Endothelial cell (in vitro differentiated cells): ENCODE data around the gene AK9. TPM values are rescaled to one million over a fixed set of nuclear protein-coding genes. Genes with fewer than 3 reads are reported as not detected.
"Not testable (repeated sequence)": the region's sequence is repeated elsewhere in the genome, so short reads cannot be mapped to it uniquely, and the experiment has no call there.

Experiments used
- DNase-seq: peaks from one replicate; pipeline ENCODE4 v3.0.0; 2021; ENCODE audit warnings: low spot score
- H3K27ac Mint-ChIP-seq: one replicate; pipeline ENCODE4 v1.8.0; 2021; ENCODE audit warnings: mixed read lengths, inconsistent platforms; ENCODE audit not compliant: unreplicated experiment
- H3K27me3 Mint-ChIP-seq: one replicate; pipeline ENCODE4 v1.8.0; 2021; ENCODE audit warnings: mild to moderate bottlenecking, moderate library complexity, mixed read lengths, inconsistent platforms; ENCODE audit not compliant: unreplicated experiment
- H3K36me3 Mint-ChIP-seq: one replicate; pipeline ENCODE4 v1.8.0; 2021; ENCODE audit warnings: mild to moderate bottlenecking, low read depth, mixed read lengths, inconsistent platforms; ENCODE audit not compliant: unreplicated experiment
- H3K4me1 Mint-ChIP-seq: one replicate; pipeline ENCODE4 v1.8.0; 2021; ENCODE audit warnings: mild to moderate bottlenecking, mixed read lengths, inconsistent platforms; ENCODE audit not compliant: unreplicated experiment
- H3K4me3 Mint-ChIP-seq: one replicate; pipeline ENCODE4 v1.8.0; 2021; ENCODE audit warnings: mild to moderate bottlenecking, mixed read lengths, inconsistent platforms; ENCODE audit not compliant: unreplicated experiment
- H3K9me3 Mint-ChIP-seq: one replicate; pipeline ENCODE4 v1.8.0; 2021; ENCODE audit warnings: mixed read lengths, inconsistent platforms; ENCODE audit not compliant: unreplicated experiment
- total RNA-seq: library from RNA; stranded (reverse); fragmentation: NEBNext Ultra II Directional; extraction: Animal tissue kit (Norgen Biotek cat#: 25700); gene quantifications from one replicate; pipeline ENCODE4 v1.2.1, GENCODE V29; 2021; ENCODE audit not compliant: unreplicated experiment
- TF ChIP-seq, protein P1 (sequence below): fragments of 200-600 bp; sonication (generic); IDR thresholded peaks from one replicate; pipeline ENCODE4 v1.5.0; 2021; ENCODE audit warnings: antibody characterized with exemption; ENCODE audit not compliant: unreplicated experiment

AK9 gene
- total RNA-seq, 1 donor from 2014 or later, result 3.5 TPM

DNA sequence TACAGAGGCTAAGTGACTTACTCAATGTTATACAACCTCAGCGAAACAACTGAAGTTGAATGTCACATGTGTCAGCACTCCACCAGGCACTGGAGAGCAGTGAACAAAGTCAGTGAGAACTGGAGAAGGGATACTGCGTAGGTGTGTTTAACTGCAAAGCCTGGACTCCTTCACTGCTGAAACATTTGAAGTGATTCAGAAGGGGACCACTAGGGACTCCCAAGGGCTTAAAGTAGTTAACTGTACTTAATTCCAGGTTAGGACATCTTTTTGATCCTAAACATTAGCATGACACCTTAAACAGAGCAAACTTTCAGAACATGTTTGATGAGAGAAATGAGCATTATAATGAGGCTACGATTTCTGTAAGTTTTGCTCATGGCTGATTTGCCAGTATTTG lies 163.0 kb downstream of the AK9 start:
- TF ChIP-seq, protein P1, sequence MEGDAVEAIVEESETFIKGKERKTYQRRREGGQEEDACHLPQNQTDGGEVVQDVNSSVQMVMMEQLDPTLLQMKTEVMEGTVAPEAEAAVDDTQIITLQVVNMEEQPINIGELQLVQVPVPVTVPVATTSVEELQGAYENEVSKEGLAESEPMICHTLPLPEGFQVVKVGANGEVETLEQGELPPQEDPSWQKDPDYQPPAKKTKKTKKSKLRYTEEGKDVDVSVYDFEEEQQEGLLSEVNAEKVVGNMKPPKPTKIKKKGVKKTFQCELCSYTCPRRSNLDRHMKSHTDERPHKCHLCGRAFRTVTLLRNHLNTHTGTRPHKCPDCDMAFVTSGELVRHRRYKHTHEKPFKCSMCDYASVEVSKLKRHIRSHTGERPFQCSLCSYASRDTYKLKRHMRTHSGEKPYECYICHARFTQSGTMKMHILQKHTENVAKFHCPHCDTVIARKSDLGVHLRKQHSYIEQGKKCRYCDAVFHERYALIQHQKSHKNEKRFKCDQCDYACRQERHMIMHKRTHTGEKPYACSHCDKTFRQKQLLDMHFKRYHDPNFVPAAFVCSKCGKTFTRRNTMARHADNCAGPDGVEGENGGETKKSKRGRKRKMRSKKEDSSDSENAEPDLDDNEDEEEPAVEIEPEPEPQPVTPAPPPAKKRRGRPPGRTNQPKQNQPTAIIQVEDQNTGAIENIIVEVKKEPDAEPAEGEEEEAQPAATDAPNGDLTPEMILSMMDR, result peak; percentile 41

GRCh38 chr6:109526905-109527628 lies 163.9 kb downstream of the AK9 start:
- no peak overlapping the region for H3K27ac Mint-ChIP-seq
- H3K4me3 Mint-ChIP-seq, result no peak overlapping the region
- H3K36me3 Mint-ChIP-seq, result no peaks in the 10 kb centered on the region
- H3K4me1 Mint-ChIP-seq, result no peaks in the 10 kb centered on the region
- TF ChIP-seq, protein P1, result peak; percentile 47
- no peaks in the 10 kb centered on the region for H3K27me3 Mint-ChIP-seq
- H3K9me3 Mint-ChIP-seq, result no peaks in the 10 kb centered on the region
- DNase-seq, result peak; percentile 66

More for the DNA sequence above, 163.0 kb downstream of the AK9 start:
- Mint-ChIP-seq H3K27me3 (no peaks in the 10 kb centered on the region), H3K4me3 (no peak overlapping the region), H3K27ac (no peak overlapping the region), H3K36me3 (no peaks in the 10 kb centered on the region), H3K4me1 (no peaks in the 10 kb centered on the region), H3K9me3 (no peaks in the 10 kb centered on the region)
- DNase-seq, result no peak

DNA sequence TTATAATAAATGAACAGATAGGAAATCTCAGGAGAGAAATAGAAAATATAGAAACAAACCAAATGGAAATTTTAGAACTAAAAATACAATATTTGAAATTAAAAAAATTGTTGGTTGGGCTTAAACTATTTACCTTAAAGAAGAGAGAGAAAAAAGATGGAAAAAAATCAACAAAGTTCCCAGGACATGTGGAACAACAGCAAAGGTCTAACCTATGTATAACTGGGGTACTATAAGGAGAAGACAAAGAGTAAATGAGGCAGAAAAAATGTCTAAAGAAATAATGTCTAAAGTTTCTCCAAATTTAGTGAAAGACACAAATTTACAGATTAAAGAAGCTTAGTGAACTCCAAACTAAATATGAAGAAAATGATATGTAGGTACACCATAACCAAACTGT lies 166.9 kb downstream of the AK9 start:
- TF ChIP-seq, protein P1, result no peak
- no peak for DNase-seq
- H3K27ac Mint-ChIP-seq, result no peak overlapping the region
- no peaks in the 10 kb centered on the region for H3K36me3 Mint-ChIP-seq
- no peaks in the 10 kb centered on the region for H3K4me1 Mint-ChIP-seq
- no peaks in the 10 kb centered on the region for H3K9me3 Mint-ChIP-seq
- H3K4me3 Mint-ChIP-seq, result no peak overlapping the region
- no peaks in the 10 kb centered on the region for H3K27me3 Mint-ChIP-seq

DNA sequence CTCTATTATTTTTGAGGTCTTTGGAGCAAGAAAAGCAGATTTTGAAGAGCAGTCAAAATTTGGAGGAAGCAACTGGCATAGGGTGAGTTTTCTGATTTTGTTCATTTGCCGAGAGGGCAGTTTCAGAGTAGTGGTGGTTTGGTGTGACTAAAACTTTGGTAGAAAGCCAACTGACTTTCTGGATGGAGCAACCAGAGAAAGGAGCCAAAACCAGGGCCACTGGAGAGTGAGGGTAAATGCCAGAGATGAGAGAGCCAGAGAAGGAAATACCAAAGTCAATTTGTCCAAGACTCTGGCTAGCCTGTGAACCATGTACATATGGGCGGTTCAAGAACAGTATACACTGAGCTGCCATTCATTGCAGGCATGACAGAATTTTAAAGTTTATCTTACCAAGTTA lies 167.5 kb downstream of the AK9 start:
- no peaks in the 10 kb centered on the region for H3K36me3 Mint-ChIP-seq
- H3K4me1 Mint-ChIP-seq, result no peaks in the 10 kb centered on the region
- no peaks in the 10 kb centered on the region for H3K27me3 Mint-ChIP-seq
- TF ChIP-seq, protein P1, result no peak
- no peaks in the 10 kb centered on the region for H3K9me3 Mint-ChIP-seq
- H3K27ac Mint-ChIP-seq, result no peak overlapping the region
- DNase-seq, result no peak
- no peak overlapping the region for H3K4me3 Mint-ChIP-seq

DNA sequence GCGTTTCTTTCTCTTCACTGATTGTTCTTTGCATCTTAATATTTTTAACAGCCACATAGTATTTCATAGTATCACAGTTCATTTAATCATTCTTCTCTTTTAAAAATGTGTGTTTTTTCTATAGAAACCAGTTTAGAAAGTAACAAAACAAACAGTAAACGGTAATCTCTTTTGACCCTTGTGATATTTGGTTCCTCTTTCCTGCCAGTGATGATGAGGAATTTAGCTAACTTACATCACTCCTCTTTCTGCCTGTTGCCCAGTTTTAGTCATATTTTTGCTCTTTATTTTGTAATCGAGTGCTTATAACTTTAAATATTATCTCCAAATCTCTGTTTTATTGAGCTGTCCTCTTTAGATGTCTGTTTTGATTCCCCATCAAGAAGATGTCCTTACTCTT lies 169.9 kb downstream of the AK9 start:
- Mint-ChIP-seq H3K4me3 (no peak overlapping the region), H3K4me1 (no peaks in the 10 kb centered on the region), H3K9me3 (no peaks in the 10 kb centered on the region), H3K27ac (no peak overlapping the region), H3K27me3 (no peaks in the 10 kb centered on the region), H3K36me3 (no peaks in the 10 kb centered on the region)
- TF ChIP-seq, protein P1, result no peak
- DNase-seq, result no peak

DNA sequence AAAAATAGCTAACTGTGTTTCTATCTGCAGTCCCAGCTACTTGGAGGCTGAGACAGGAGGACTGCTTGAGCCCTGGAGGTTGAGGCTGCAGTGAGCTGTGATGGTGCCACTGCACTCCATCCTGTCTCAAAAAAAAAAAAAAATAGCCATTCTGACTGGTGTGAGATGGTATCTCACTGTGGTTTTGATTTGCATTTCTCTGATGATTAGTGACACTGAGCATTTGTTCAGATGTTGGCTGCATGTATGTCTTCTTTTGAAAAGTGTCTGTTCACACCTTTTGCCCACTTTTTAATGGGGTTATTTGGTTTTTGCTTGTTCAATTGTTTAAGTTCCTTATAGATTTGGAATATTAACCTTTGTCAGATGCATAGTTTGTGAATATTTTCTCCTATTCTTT lies 171.4 kb downstream of the AK9 start:
- not testable (repeated sequence) for H3K36me3 Mint-ChIP-seq, H3K4me3 Mint-ChIP-seq, DNase-seq, H3K27me3 Mint-ChIP-seq, H3K4me1 Mint-ChIP-seq, H3K9me3 Mint-ChIP-seq, H3K27ac Mint-ChIP-seq
